Activated T-helper 2 cell treated with anti-CD3 and anti-CD28 coated beads, Interferon-gamma antibody, Interleukin-2, Interleukin-4, amounts not matched to agents 10 μg/mL and 5 μg/mL and 100 μg/mL, durations not matched to agents 14 hours and 24 hours and 36 hours (primary cell): ENCODE measurements around the gene CLDN14. TPM values are rescaled to one million over a fixed set of nuclear protein-coding genes. Genes with fewer than 3 reads are reported as not detected.
"Not testable (repeated sequence)": the region's sequence is repeated elsewhere in the genome, so short reads cannot be mapped to it uniquely, and the experiment has no call there.

Experiments
- DNase-seq: peaks from one replicate; pipeline ENCODE4 v3.0.0; 2021; ENCODE audit warnings: low spot score
- H3K27ac Mint-ChIP-seq: one replicate; pipeline ENCODE4 v1.8.0; 2021; ENCODE audit warnings: mixed read lengths
- H3K27me3 Mint-ChIP-seq: one replicate; pipeline ENCODE4 v1.8.0; 2021; ENCODE audit warnings: low read depth, mixed read lengths
- H3K36me3 Mint-ChIP-seq: one replicate; pipeline ENCODE4 v1.8.0; 2021; ENCODE audit warnings: low read depth, mixed read lengths
- H3K4me1 Mint-ChIP-seq: one replicate; pipeline ENCODE4 v1.8.0; 2021; ENCODE audit warnings: low read depth, mixed read lengths
- H3K4me3 Mint-ChIP-seq: one replicate; pipeline ENCODE4 v1.8.0; 2021; ENCODE audit warnings: low read depth, mild to moderate bottlenecking, moderate library complexity, mixed read lengths
- H3K9me3 Mint-ChIP-seq: one replicate; pipeline ENCODE4 v1.8.0; 2021; ENCODE audit warnings: mixed read lengths
- intact Hi-C: fragments of 100-400 bp; cut with micrococcal nuclease; formaldehyde crosslinking; loops from one replicate; pipeline ENCODE4 v1.15.1; 2023
- total RNA-seq: library from RNA; stranded (reverse); gene quantifications from 2 replicates; pipeline ENCODE4 v1.2.3, GENCODE V29; 2022

Gene CLDN14
- total RNA-seq, 1 donor from 2014 or later = not detected

DNA sequence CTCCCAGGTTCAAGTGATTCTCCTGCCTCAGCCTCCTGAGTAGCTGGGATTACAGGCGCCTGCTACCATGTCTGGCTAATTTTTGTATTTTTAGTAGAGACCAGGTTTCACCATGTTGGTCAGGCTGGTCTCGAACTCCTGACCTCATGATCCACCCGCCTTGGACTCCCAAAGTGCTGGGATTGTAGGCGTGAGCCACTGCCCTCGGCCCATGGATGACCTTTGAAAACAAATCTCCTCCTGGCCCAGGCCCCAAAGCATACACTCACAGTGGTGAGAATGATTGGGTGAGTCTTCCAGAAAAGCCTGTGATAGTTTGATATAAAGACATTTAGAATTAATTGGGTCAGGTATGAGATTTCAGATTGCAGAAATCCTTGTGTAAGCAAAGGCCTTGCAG is 3.4 kb downstream of the CLDN14 start:
- H3K27ac Mint-ChIP-seq, H3K27me3 Mint-ChIP-seq, intact Hi-C loops, H3K36me3 Mint-ChIP-seq, H3K9me3 Mint-ChIP-seq, H3K4me3 Mint-ChIP-seq, DNase-seq: not testable (repeated sequence)
- peaks cover 17% of the 10 kb centered on the region for H3K4me1 Mint-ChIP-seq

- Mint-ChIP-seq H3K4me1 (peaks cover 27% of the 10 kb centered on the region), H3K4me3 (no peak overlapping the region), H3K9me3 (no peaks in the 10 kb centered on the region), H3K27me3 (peaks cover 2% of the 10 kb centered on the region), H3K27ac (no peak overlapping the region), H3K36me3 (no peaks in the 10 kb centered on the region)
- DNase-seq = no peak
- intact Hi-C loops = no loop called here
Observed at GRCh38 chr21:36474591-36474990, 5.3 kb downstream of the CLDN14 start.

DNA sequence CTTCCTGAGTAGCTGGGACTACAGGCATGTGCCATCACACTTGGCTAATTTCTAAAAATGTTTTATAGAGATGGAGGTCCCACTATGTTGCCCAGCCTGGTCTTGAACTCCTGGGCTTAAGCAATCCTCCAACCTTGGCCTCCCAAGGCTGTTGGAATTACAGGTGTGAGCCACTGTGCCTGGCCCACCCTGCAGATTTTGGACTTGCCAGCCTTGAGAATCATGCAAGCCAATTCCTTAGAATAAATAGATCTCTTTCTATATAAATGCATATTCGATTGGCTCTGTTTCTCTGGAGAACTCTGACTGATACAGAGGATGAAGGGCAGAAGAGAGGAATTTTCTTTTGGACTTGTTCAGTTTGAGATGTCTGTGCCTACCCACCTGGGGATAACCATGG is 6.7 kb downstream of the CLDN14 start:
- no peak for DNase-seq
- H3K36me3 Mint-ChIP-seq = no peaks in the 10 kb centered on the region
- H3K27me3 Mint-ChIP-seq = peaks cover 2% of the 10 kb centered on the region
- no peaks in the 10 kb centered on the region for H3K9me3 Mint-ChIP-seq
- peaks cover 22% of the 10 kb centered on the region for H3K4me1 Mint-ChIP-seq
- intact Hi-C loops = no loop called here
- H3K27ac Mint-ChIP-seq = no peak overlapping the region
- H3K4me3 Mint-ChIP-seq = no peak overlapping the region

GRCh38 chr21:36472377-36472776 is 7.5 kb downstream of the CLDN14 start:
- DNase-seq = no peak
- peaks cover 14% of the 10 kb centered on the region for H3K4me1 Mint-ChIP-seq
- peaks cover 2% of the 10 kb centered on the region for H3K27me3 Mint-ChIP-seq
- intact Hi-C loops = no loop called here
- no peaks in the 10 kb centered on the region for H3K9me3 Mint-ChIP-seq
- no peak overlapping the region for H3K27ac Mint-ChIP-seq
- no peak overlapping the region for H3K4me3 Mint-ChIP-seq
- H3K36me3 Mint-ChIP-seq = no peaks in the 10 kb centered on the region

DNA sequence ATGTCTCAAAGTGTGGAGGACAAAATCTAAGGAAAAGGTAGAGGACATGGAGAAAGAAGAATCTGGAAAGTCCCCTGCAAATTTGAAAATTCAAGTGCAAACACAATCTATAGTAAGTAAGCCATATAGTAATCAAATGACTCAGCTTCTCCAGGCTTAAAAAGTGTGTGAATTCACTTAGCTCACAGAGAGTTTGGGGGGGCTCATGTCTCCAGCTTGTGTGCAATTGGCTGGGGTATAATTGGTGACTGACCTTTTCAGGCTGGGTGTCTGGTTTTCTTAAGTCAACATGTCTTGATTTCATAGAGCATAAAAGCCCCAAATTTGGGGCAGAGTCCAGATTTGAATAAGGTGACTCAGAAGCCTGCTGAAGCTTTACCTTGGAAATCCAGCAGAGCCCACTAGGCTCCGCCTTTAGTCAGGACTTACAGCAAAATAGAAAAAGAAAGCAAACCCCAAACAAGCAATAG is 8.6 kb downstream of the CLDN14 start:
- Mint-ChIP-seq H3K4me1 (peaks cover 11% of the 10 kb centered on the region), H3K27ac (no peak overlapping the region), H3K27me3 (peaks cover 2% of the 10 kb centered on the region), H3K4me3 (no peak overlapping the region), H3K36me3 (no peaks in the 10 kb centered on the region), H3K9me3 (no peaks in the 10 kb centered on the region)
- DNase-seq = no peak
- intact Hi-C loops = loop anchor here (2.0 kb wide), 1 partner anchor 40 kb away; no protein-coding TSS in a partner anchor

DNA sequence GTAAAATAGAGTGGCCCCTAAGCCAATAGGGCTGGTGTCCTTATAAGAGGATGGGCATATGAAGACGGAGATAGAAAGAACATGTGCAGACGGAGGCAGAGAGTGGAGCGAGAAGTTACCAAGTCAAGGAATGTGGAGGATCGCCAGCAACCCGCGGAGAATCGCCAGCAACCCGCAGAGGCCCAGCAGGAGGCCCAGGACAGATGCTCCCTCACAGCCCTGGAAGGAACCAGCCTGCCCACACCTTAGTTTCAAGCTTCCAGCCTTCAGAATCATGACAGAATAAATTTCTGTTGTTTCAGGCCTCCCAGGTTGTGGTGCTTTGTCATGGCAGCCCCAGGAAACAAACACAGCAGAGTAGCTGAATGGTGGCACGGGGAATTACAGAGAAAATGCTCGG is 9.6 kb downstream of the CLDN14 start:
- Mint-ChIP-seq H3K9me3 (no peaks in the 10 kb centered on the region), H3K36me3 (no peaks in the 10 kb centered on the region), H3K4me1 (peaks cover 11% of the 10 kb centered on the region), H3K4me3 (no peak overlapping the region), H3K27ac (no peak overlapping the region), H3K27me3 (peaks cover 2% of the 10 kb centered on the region)
- intact Hi-C loops = loop anchor here (2.0 kb wide), 1 partner anchor 39 kb away; no protein-coding TSS in a partner anchor
- DNase-seq = no peak

DNA sequence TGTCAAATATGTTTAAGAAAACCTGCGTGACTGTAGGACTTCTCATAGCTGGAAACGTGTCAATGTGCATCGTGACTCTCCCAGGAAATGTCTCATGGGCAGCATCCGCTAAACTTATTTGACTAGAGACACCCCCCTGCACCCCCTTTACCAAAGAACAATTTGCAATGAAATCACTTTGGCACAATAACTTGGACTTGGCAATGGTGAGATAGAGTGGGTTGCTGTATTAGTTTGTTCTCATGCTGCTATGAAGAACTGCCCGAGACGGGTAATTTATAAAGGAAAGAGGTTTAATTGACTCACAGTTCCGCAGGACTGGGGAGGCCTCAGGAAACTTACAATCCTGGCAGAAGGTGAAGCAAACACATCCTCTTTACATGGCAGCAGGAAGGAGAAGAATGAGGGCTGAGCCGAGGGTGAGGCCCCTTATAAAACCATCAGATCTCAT is 13.8 kb downstream of the CLDN14 start:
- no peaks in the 10 kb centered on the region for H3K9me3 Mint-ChIP-seq
- peaks cover 6% of the 10 kb centered on the region for H3K4me1 Mint-ChIP-seq
- no peak overlapping the region for H3K4me3 Mint-ChIP-seq
- intact Hi-C loops = no loop called here
- H3K27ac Mint-ChIP-seq = no peak overlapping the region
- no peaks in the 10 kb centered on the region for H3K36me3 Mint-ChIP-seq
- no peaks in the 10 kb centered on the region for H3K27me3 Mint-ChIP-seq
- DNase-seq = no peak

DNA sequence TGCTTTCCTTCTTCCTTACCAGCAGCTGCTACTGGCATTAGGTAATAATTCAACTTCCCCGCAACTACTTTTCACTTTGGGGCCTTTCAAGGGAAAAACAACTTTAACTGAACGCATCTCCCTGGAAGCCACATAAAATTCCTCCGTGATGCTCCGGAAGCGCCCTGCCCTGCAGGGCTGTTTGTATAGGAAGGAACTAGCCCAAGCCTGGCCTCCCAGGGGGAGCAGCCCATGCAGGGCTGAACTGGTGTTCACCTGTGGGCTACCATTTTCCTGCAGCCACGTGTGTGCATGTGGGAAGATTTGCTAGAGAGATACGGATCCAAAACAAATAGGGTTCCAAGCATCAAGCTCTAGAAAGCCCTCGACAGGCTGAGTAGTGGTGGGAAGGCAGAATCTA is 14.4 kb downstream of the CLDN14 start:
- no peak for DNase-seq
- Mint-ChIP-seq H3K36me3 (no peaks in the 10 kb centered on the region), H3K9me3 (no peaks in the 10 kb centered on the region)

GRCh38 chr21:36464590-36464989 is 15.3 kb downstream of the CLDN14 start:
- Mint-ChIP-seq H3K4me3 (no peak overlapping the region), H3K36me3 (no peaks in the 10 kb centered on the region), H3K4me1 (no peaks in the 10 kb centered on the region), H3K9me3 (no peaks in the 10 kb centered on the region), H3K27ac (no peak overlapping the region), H3K27me3 (no peaks in the 10 kb centered on the region)
- intact Hi-C loops = no loop called here
- no peak for DNase-seq

More for the DNA sequence above, 14.4 kb downstream of the CLDN14 start:
- Mint-ChIP-seq H3K27me3 (no peaks in the 10 kb centered on the region), H3K4me1 (peaks cover 2% of the 10 kb centered on the region), H3K4me3 (no peak overlapping the region), H3K27ac (no peak overlapping the region)
- intact Hi-C loops = no loop called here

GRCh38 chr21:36463991-36464390 is 15.9 kb downstream of the CLDN14 start:
- no peak overlapping the region for H3K27ac Mint-ChIP-seq
- DNase-seq = no peak
- intact Hi-C loops = no loop called here
- no peaks in the 10 kb centered on the region for H3K27me3 Mint-ChIP-seq
- H3K4me3 Mint-ChIP-seq = no peak overlapping the region
- H3K4me1 Mint-ChIP-seq = no peaks in the 10 kb centered on the region
- no peaks in the 10 kb centered on the region for H3K36me3 Mint-ChIP-seq
- no peaks in the 10 kb centered on the region for H3K9me3 Mint-ChIP-seq

- no peak for DNase-seq
- H3K4me3 Mint-ChIP-seq = no peak overlapping the region
- no peaks in the 10 kb centered on the region for H3K27me3 Mint-ChIP-seq
Observed at GRCh38 chr21:36463204-36463603, 16.7 kb downstream of the CLDN14 start.

GRCh38 chr21:36461918-36462486 is 17.9 kb downstream of the CLDN14 start:
- no peak for DNase-seq
- intact Hi-C loops = no loop called here
- Mint-ChIP-seq H3K9me3 (no peaks in the 10 kb centered on the region), H3K27ac (no peak overlapping the region), H3K4me3 (no peak overlapping the region), H3K4me1 (no peaks in the 10 kb centered on the region), H3K27me3 (no peaks in the 10 kb centered on the region), H3K36me3 (no peaks in the 10 kb centered on the region)

More at GRCh38 chr21:36463204-36463603, 16.7 kb downstream of the CLDN14 start:
- no peaks in the 10 kb centered on the region for H3K9me3 Mint-ChIP-seq
- intact Hi-C loops = no loop called here
- no peak overlapping the region for H3K27ac Mint-ChIP-seq
- H3K4me1 Mint-ChIP-seq = no peaks in the 10 kb centered on the region
- H3K36me3 Mint-ChIP-seq = no peaks in the 10 kb centered on the region

- Mint-ChIP-seq H3K9me3 (no peaks in the 10 kb centered on the region), H3K27me3 (no peaks in the 10 kb centered on the region), H3K36me3 (no peaks in the 10 kb centered on the region), H3K4me1 (no peaks in the 10 kb centered on the region), H3K4me3 (no peak overlapping the region), H3K27ac (no peak overlapping the region)
- intact Hi-C loops = no loop called here
- no peak for DNase-seq
Observed at GRCh38 chr21:36461277-36461917, 18.5 kb downstream of the CLDN14 start.
